GM21390 (cell line): ENCODE results near the gene ALPK1.
"Not testable (repeated sequence)": the region's sequence is repeated elsewhere in the genome, so short reads cannot be mapped to it uniquely, and the experiment has no call there.

Experiments used
- ATAC-seq: cut with Tn5 transposase; IDR thresholded peaks from one replicate; pipeline ENCODE4 v1.9.1; 2021; ENCODE audit not compliant: unreplicated experiment

Gene ALPK1

GRCh38 chr4:112448306-112449132 is 151.3 kb downstream of the ALPK1 start:
- no peak for ATAC-seq

- no peak for ATAC-seq
Measured at GRCh38 chr4:112449708-112450107, 152.5 kb downstream of the ALPK1 start.

GRCh38 chr4:112451104-112451503 is 153.9 kb downstream of the ALPK1 start:
- ATAC-seq: no peak

GRCh38 chr4:112451831-112452230 is 154.7 kb downstream of the ALPK1 start:
- no peak for ATAC-seq

GRCh38 chr4:112453321-112453720 is 156.2 kb downstream of the ALPK1 start:
- no peak for ATAC-seq

GRCh38 chr4:112472318-112472717 is 175.1 kb downstream of the ALPK1 start:
- no peak for ATAC-seq

- no peak for ATAC-seq
Measured at GRCh38 chr4:112473985-112474384, 176.8 kb downstream of the ALPK1 start.

- ATAC-seq: no peak
Measured at GRCh38 chr4:112485930-112486329, 188.8 kb downstream of the ALPK1 start.

- ATAC-seq: not testable (repeated sequence)
Measured at GRCh38 chr4:112490808-112491207, 193.6 kb downstream of the ALPK1 start.
